ENCODE results near the gene TTC31.

Gene TTC31

GRCh38 chr2:74488643-74489481 is 6.0 kb downstream of the TTC31 start:
- no peak for DNase-seq (ENCODE audit: low spot score)

GRCh38 chr2:74489906-74490305 is 7.0 kb downstream of the TTC31 start:
- DNase-seq (ENCODE audit: low spot score), result no peak

GRCh38 chr2:74491648-74492544 is 9.0 kb downstream of the TTC31 start:
- no peak for DNase-seq (ENCODE audit: low spot score)

GRCh38 chr2:74493546-74493945 is 10.7 kb downstream of the TTC31 start:
- no peak for DNase-seq (ENCODE audit: low spot score)

- no peak for DNase-seq (ENCODE audit: low spot score)
Observed at GRCh38 chr2:74495440-74495839, 12.6 kb downstream of the TTC31 start.

GRCh38 chr2:74496997-74497776 is 14.3 kb downstream of the TTC31 start:
- no peak for DNase-seq (ENCODE audit: low spot score)

- no peak for DNase-seq (ENCODE audit: low spot score)
Observed at GRCh38 chr2:74497777-74498499, 15.1 kb downstream of the TTC31 start.

GRCh38 chr2:74498500-74499266 is 15.8 kb downstream of the TTC31 start:
- DNase-seq (ENCODE audit: low spot score), result peak; percentile 21

- no peak for DNase-seq (ENCODE audit: low spot score)
Observed at GRCh38 chr2:74499267-74499939, 16.5 kb downstream of the TTC31 start, which contains the start of gene LBX2. Gene LBX2, minus strand, starts transcription at chr2:74499603. Its CDS starts 66 bp downstream, at chr2:74499537.

- no peak for DNase-seq (ENCODE audit: low spot score)
Observed at GRCh38 chr2:74499940-74500577, 17.2 kb downstream of the TTC31 start.

- DNase-seq (ENCODE audit: low spot score), result no peak
Observed at GRCh38 chr2:74500578-74500946, 17.7 kb downstream of the TTC31 start.

- DNase-seq (ENCODE audit: low spot score), result no peak
Observed at GRCh38 chr2:74501335-74502071, 18.6 kb downstream of the TTC31 start.

- DNase-seq (ENCODE audit: low spot score), result no peak
Observed at GRCh38 chr2:74502147-74502719, 19.4 kb downstream of the TTC31 start.

- peak; percentile 83 for DNase-seq (ENCODE audit: low spot score)
Observed at GRCh38 chr2:74502720-74503505, 20.0 kb downstream of the TTC31 start.

GRCh38 chr2:74503506-74504475 is 20.9 kb downstream of the TTC31 start:
- DNase-seq (ENCODE audit: low spot score), result no peak

GRCh38 chr2:74504591-74504990 is 21.7 kb downstream of the TTC31 start:
- no peak for DNase-seq (ENCODE audit: low spot score)
